Stimulated activated CD8-positive, alpha-beta memory T cell treated with anti-CD3 and anti-CD28 coated beads, Interleukin-7, amount 100 ng/mL, for 1 hour (primary cell): ENCODE measurements around the gene RTP3.

ENCODE experiments used
- DNase-seq, 2 donors: peaks; one replicate each; pipeline ENCODE4 v3.0.0-alpha.2; 2020; ENCODE audit warnings: low read depth in 2 of 2

Gene RTP3

DNA sequence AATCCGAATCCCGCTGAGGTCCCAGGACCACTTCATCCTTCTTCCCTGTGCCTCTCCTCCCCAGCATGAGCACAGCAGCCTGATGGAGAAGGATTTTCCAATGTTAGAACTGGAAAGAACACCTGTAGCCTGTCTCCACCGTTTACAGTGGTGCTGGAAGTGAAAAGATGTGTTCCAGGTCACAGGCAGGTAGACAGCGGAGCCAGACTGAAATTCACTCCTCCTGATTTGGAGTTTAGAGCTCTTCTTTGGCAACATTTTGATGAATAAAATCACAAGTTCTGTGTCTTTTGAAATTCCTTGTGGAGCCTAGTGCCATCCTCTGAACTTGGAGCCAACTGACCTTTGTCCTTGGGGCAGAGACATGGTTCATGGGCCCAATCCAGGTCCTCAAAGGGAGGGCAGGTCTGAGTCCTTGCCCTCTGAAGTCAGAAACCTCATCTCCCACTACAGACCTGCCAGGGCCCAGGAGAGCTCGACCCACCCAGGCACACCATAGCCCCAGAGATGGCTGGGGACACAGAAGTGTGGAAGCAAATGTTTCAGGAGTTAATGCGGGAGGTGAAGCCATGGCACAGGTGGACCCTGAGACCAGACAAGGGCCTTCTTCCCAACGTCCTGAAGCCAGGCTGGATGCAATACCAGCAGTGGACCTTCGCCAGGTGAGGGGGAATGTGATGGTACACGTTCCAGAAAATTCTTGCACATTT is at the start of gene RTP3:
Gene RTP3, plus strand, starts transcription at position 421 of the 710 bp plus-strand sequence. Its CDS starts 87 bp downstream, at position 508.
- DNase-seq, result no peak

DNA sequence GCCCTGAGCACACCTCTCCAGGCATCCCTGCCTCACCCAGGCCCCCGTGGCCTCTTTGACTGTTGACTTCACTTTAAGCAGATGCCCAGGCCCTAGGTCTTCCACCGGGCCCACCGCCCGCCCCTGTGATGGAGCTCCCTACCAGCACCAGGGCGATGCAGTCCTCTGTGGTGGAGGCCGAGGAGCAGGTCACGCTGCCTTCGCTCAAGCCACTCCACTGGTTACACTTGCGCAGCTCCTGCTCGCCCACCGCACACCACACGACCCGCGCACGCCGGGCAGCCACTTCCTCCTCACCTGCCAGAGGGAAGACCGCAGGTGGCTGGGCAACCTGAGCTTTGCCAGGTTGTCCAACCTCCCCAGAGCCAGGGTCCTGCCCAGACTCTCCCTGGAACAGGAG is 49.1 kb upstream of the RTP3 start:
- DNase-seq, result no peak

DNA sequence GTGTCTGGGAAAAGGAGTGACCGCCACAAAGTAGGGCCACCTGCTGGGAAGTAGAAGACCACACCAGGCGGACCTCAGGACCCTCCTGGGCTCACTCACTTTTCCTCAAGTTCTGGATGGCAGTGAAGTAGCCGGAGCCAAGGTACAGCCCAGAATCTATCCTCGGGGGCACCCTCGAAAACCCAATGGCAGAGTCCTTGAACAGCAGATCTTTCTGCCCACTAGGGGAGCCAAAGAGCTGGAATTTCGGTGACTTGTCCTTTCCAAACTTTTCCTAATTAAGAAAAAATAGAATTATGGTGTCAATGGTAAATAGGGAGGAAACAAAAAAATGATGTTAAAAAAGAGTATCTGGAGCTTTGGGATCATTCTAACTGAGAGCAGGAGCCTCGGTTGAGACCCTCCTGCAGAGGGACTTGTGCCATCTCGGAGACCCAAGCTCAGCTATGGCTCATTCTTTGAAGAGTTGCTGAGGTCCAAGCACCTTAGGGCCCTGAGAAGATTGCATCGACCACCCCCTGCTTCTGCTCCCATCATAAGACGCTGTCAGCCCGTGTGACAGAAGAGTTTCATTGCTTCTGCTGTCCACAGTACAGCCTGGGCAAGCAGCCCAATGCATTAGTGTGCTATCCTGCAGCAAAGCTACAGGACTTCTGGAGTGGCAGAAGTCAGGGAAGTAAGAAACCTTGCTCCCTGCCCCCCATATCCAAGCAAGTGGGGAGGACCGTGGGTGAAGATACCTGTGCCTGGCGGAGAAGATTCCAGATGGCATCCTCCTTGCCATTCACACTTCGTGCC is 47.8 kb upstream of the RTP3 start:
- no peak for DNase-seq

DNA sequence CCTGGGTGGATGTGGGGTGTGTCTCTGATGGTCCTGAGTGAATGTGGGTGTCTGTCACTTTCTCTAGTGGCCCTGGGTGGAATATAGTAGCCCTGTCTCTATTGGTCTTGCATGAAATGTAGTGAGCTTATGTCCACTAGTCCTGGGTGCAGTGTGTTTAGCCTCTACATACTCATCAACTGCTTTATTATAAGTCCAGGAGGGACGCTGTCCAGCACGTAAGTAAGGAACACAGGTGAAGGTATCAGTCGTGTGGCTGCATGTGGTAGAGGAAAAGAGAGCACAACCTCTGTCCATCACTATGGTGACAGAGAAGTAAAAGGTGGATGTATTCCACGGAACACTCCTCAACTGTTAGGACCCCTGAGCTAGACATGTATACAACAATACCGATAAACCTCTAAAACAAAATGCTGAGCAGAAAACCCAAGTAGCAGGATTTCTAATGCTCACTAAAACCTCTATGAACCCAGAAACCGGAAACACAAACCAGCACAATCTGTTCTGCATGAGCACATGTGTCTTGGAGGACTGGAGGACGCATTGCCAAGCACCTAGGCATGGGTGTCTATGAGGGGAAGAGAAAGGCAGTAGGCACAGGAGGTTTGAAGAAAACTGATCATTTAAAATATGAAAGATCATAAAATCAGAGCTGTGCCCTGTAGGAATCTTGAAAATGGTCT is 44.1 kb upstream of the RTP3 start:
- no peak for DNase-seq

DNA sequence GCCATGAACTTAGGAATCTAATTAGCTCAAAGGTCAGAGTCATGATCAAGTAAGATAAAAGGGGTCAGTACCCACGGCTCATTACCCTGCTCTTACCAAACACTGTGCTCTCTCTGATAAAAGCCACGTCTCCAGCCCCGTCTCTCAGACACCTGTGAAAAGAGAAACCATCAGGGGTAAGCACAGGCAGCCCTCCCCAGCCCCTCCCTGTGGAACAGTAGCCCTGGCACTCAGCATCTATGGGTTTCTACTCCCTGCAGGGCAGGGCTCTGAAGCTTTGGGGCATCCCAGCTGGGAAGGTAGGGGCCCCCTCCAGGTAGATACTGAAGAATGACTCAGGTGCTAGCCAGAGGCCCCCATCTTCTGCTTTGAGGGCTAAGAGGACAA is 43.6 kb upstream of the RTP3 start:
- no peak for DNase-seq

DNA sequence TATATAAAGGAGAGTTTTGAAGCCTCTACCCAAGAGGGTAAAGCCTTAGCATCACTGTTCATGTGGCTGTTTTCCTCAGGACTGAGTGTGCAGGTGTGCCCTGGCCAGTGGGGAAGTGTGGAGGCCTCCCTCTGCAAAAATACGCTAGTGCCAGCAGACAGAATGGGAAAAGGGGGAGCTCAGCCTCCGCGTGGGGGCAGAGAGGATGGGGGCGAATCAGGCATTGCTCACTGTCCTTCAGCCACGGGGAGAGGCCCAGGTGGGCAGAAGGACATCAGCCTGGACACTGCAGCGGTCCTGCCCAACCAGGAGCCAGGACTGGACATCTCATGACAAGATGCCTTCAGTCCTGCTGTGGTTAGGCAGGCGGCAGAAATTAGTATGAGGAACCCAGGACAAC is 43.2 kb upstream of the RTP3 start:
- no peak for DNase-seq

DNA sequence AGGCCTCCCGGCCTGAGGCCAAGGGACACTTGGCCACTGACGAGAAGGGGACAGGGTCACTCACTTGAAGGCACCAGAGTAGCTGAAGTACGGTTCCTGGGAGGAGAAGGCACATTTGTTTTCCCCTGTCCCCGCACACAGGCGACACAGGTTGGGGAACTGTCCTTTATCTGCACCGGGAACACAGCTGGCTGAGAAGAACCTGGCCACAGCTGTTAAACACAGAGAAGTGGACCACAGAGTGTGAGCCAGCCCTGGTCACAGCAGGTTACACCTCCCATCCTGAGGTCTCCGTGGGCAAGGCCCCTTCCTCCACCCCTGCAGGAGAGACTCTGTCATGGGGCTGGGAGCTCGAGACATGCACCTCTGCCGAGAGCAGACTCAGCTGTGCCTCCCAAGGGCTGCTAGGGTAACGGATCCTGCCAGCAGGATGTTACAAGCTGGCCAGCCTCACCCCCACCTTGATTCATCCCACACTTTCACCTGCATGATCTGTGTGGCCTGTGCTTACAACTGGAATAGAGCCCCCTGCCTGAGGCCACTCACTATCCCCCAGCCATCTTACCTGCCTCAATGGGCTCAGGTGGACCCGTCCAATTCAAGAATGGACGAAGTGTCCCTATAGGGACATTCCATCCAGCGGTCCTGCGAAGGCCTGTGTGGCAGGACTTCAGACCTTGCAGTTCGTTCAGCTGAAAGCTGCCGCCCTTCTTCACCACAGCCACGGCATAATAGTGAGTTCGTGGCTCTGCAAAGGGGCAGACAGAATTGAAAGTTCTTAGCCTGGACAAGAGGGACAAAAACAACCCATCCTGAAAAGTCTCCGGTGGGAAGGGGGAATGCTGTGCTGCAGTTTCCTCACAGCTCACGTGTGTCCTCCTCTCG is 42.3 kb upstream of the RTP3 start:
- no peak for DNase-seq

DNA sequence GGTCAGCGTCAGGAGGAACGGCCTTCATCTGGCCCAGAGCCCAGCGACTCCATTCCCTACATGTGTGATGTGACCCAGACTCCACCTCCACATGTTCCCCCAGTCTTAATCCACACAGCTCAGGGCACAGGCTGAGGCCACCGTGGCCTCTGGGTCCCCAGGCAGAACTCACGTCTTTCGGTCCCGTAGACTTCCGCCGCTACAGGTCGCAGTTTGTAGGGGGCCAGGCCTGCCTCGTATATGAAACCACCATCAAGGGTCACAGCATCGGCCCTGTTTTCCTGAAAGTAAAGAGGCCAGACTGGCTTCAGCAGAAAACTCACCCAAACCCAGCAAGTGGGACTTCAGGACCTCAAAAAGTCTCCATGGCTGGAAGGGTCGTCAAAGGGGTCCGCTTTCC is 41.7 kb upstream of the RTP3 start:
- no peak for DNase-seq

DNA sequence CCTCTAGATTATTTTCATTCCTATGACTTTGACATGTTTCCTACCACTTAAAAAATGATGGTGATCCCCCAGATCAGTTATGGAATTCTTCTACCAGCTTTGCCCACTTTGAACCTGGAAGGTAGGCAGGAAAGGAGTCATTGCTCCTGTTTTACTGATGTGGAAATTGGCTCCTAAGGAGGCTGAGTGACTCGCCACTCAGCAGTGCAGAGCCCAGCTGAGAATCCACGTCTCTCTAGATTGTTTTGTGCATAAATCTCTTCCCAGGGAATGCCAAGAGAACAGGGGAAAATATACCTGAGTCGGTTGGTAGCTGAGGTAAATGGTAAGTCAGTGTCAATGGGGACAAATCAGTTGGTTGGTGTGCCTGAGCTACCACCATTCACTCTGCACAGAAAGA is 37.7 kb upstream of the RTP3 start:
- no peak for DNase-seq

DNA sequence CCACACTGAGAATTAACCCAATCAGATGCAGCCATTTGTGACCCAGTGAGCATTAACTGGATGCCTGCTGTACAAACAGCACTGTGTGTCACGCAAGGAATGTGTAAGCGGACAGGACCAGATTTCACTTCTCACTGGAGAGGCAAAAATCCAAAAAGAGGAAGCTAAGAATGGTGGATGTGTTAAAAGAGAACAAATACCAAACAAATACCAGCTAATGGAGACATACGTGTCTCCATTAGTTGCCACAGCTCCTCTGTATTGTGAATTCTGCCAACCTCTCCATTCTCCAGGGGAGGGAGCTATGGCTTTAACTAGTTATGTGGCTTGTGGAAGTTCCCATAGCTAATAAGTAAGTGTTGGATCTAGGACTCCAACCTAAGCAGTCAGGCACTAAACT is 35.7 kb upstream of the RTP3 start:
- no peak for DNase-seq

DNA sequence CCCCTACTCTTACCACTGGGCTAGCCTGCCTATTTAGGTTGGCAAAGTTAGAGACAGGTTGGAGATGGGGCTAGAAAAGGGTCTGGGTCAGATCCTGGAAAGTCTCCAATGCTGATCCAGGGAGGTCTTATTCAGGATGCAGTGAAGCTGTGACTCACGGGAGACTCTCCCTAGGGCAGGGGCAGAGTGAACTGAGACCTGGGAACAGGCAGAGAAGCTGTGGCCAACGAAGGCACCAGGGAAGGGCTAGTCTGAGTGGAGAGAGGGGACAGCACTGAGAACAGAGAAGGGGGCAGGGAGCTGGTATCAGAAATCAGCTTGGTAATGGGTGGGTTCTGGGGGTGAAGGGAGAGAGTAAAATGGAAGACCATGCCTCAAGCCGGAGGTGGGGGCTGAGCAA is 35.3 kb upstream of the RTP3 start:
- no peak for DNase-seq

DNA sequence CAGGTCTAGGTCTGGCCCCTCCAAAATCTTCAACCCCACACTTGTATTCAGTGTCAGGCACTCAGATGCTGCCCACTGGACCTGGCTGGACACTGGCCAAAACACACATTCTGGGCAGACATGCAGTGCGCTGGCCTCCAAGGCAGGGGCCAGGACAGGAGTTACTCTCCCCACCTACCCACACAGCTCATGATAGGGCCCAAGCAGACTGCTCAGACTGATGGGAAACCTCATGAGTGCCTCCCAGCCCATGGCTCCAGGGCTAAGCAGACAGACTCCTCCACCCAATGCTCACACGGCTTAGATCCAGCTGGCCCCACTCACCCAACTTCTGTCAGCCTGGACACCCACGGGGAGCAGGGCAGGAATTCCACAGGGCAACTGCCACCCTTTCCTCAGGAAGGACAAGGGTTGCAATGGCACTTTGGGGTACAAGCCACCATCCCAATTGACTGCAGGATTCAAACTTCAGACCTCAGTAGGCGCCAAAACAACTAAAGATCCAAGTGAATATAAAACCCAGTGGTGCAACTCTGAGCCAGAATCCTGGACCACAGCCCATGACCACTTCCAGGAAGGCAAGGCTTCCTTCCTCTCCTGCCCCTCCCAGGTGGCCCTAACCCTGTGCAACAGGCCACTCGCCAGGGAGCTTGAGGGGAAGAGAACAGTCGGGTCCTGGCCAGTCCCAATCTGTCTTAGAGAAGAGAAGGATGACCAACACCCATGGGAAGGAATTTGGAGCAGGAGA is 34.5 kb upstream of the RTP3 start:
- DNase-seq, result no peak

DNA sequence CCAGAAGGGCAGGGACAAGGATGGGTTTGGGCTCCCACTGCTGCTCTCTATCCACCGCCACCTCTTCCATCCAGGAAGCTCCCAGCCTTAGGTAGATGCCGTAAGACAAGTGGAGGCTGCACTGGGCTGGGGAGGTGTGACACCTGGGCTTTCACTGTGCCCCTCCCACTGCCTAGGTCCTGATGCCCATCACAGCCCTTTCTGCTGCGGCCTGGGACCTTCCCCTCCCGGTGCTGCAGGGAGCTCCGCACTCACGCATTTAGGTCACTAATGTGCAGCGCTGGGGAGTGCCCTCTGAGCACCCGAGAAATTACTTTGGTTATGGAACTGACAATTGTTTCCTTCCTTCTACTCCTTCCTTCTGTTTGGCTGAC is 33.9 kb upstream of the RTP3 start:
- no peak for DNase-seq

DNA sequence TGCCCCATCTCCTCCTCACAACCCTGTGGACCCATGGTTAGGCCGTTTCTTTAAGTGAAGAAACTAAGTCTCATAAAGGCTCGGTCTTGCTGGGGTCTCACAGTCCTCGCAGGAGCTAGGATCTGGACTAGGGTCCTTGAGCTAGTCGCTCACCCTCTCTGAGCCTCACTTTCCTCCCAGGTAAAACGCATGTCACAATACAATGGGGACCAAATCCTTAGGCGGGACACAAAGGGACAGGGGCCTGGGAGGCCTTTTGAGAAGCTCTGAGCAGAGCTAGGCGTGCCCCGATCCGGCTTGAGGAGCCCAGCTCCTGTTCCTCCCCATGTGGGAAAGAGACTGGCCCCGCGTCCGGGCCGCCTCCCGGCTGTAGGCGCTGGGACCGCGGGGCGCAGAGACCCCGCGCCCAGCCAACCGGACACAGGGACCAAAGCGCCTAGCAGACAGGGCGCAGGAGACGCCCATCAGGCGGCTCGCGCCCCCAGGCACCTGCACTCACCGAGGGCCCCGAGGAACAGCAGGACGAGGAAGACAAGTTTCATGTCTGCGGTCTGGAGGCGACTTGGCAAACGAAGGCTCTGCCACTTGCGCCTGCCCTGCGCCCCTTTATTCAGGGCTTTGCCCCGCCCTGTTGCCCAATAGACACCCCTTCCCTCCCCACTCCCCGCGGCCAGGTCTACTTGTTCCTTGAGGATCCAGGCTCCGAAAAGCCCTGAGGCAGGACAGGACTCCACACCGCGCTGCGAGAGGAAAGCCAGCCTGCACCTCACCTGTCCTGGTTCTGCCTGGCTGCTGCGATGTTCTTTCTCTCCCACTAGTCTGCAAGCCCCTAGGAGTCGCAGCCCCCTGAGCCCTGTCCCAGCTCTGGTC is 33.2 kb upstream of the RTP3 start, which contains the start of gene LTF:
Gene LTF, minus strand, starts transcription at position 580 of the 870 bp plus-strand sequence. Its CDS starts 38 bp downstream, at position 542.
- DNase-seq, result no peak

DNA sequence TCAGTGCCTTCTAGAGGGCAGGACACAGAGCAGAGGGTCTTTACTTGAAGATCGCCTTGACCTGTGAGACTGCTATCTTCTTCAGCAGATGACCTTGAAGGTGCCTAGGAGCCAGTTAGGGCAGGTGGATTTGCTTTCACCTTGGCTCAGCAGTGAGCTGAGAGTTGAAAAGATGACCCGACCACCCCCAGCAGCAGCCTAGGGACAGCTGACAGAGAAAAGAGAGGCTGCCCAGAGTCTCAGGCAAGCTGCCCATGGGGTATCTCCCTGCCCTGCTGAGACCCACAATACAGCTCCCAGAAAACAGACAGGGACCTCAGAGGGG is 32.6 kb upstream of the RTP3 start:
- no peak for DNase-seq

DNA sequence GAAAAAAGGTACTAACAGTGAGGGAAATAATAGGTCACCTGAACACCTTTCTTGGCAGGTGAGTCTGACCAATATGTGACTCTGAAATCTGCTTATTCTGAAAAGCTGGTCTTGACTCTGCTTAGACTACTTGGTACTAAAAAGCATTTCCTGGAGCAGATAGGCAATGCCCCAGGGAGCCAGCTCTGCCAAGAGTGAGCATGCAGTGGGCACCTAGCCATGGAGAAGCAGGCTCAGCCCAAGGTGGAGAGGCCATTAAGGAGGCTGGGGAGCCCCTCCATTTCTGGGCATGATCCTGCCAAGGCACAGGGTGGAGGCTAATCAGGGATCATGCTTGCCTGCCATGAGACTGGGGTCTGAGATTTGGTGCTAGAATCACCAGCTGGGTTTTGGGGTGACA is 31.5 kb upstream of the RTP3 start:
- DNase-seq, result no peak

DNA sequence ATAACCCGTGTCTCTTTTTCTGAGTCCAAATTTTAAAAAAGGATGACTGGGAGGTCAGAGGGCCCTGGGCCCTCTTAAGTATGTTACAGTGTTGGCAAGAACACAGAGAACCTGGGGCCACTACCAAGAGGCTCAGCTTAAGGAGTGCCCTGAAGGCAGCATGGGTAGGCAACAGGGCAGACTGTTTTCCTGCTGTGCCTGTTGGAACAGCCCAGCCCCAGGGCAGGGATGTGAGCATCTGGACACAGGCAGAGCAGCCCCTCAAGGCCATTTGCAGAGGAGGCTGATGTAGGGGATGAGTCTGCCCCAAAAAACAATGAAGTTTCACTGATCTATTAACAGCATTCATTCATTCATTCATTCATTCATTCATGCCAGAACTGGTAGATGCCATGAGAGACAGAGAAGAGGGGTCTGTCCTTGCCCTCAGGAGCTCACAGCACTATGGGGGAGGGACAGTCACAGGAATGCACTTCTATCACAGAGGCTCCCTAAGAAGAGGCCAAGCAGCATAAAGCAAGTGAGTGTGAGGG is 30.8 kb upstream of the RTP3 start:
- DNase-seq, result no peak

DNA sequence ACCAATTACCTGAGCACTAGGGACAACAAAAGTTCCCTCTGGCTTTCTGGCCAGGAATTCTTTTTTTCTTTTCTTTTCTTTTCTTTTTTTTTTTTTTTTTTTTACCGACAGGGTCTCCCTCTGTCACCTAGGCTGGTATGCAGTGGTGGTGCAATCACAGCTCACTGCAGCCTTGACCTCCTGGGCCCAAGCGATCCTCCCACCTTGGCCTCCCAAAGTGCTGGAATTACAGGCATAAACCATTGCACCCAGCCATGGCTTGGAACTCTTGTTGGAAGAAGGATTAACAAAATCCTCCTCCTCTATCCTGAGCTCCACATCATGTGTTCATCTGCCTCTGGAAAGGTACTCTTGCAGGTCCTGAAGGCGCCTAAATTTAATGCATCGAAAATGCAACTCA is 30.2 kb upstream of the RTP3 start:
- DNase-seq, result no peak

DNA sequence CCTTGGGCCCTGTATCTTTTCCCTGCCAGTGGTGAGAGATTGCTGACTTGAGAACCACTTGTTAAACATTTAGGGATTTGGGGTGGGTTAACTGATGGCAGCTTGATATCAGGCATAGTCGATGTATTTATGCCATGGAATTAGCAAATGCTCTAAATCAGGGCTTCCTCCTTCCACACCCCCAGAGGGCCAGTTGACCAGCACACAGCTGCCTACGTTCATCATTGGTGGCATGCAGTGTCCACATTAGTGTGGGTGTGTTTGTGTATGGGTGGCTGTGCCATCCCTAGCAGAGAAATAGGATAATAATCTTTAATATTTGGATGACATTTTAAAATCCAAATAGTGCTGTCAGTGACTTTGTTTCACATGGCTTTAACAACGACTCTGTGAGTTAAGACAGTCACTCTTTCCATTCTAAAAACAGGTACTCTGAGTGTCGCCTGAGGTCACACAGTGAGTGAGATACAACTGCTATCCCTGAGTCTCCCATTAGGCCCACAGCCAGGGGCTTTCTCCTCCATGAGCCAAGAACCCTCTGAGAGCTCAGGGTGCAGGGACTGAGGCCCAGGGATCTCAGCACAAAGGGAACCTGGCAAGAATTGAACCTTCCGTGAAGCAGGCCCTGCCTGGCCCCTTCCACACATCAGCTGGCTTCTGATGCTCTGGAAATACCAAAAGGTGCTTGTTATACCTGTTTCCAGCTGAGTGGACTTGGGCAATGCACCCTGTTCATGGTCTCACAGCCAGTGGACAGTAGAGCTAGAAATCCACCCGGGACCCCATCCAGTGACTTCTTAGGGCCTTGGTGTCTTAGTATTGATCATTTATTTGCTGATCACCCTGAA is 28.8 kb upstream of the RTP3 start:
- no peak for DNase-seq
